Esophagus muscularis mucosa (tissue), 3 donors: ENCODE measurements around the gene UBALD1.

ENCODE experiments used
- CTCF ChIP-seq, 3 experiments: fragments of 200-600 bp in 2 of 3; fragments of 450-650 bp in 1 of 3; sonication (generic) in 2 of 3; IDR thresholded peaks; one replicate each; pipeline ENCODE4 v1.5.1; 2017 to 2019; ENCODE audit warnings: antibody characterized with exemption in 3 of 3, mild to moderate bottlenecking in 2 of 3, moderate library complexity in 1 of 3
- POLR2A ChIP-seq: fragments of 450-650 bp; IDR thresholded peaks from one replicate; pipeline ENCODE4 v1.6.1; 2017; ENCODE audit warnings: antibody characterized with exemption, moderate library complexity, mild to moderate bottlenecking, low read depth

GRCh38 chr16:4613636-4614570 lies 785 bp downstream of the UBALD1 start:
- TF ChIP-seq POLR2A (no peak), CTCF (IDR thresholded peaks at IDR 0.05) (no peak)
